GM18861 (cell line): ENCODE measurements around the gene COL5A2.

ENCODE experiments used
- ATAC-seq: cut with Tn5 transposase; IDR thresholded peaks from one replicate; pipeline ENCODE4 v1.9.1; 2021; ENCODE audit not compliant: unreplicated experiment

COL5A2 gene

GRCh38 chr2:189179570-189179950, at the start of gene COL5A2:
Gene COL5A2 (minus strand): TSS chr2:189179761. CDS start chr2:189179604, 157 bp downstream.
- ATAC-seq, result no peak

- ATAC-seq, result no peak
These were observed 46.5 kb upstream of the COL5A2 start for GRCh38 chr2:189226017-189226416.

GRCh38 chr2:189225032-189225431, 45.5 kb upstream of the COL5A2 start:
- ATAC-seq, result no peak

GRCh38 chr2:189222468-189223105, 43.0 kb upstream of the COL5A2 start:
- no peak for ATAC-seq

- no peak for ATAC-seq
These were observed 42.4 kb upstream of the COL5A2 start for GRCh38 chr2:189221811-189222467.

GRCh38 chr2:189218236-189218635, 38.7 kb upstream of the COL5A2 start:
- no peak for ATAC-seq

GRCh38 chr2:189217541-189217940, 38.0 kb upstream of the COL5A2 start:
- ATAC-seq, result no peak

- ATAC-seq, result no peak
These were observed 37.5 kb upstream of the COL5A2 start for GRCh38 chr2:189217051-189217450.

GRCh38 chr2:189214484-189214883, 34.9 kb upstream of the COL5A2 start:
- ATAC-seq, result no peak

- ATAC-seq, result no peak
These were observed 33.7 kb upstream of the COL5A2 start for GRCh38 chr2:189213250-189213649.

- no peak for ATAC-seq
These were observed 30.9 kb upstream of the COL5A2 start for GRCh38 chr2:189210250-189211087.

GRCh38 chr2:189208254-189208653, 28.7 kb upstream of the COL5A2 start:
- ATAC-seq, result no peak

GRCh38 chr2:189204322-189204941, 24.9 kb upstream of the COL5A2 start:
- ATAC-seq, result no peak

- ATAC-seq, result no peak
These were observed 23.7 kb upstream of the COL5A2 start for GRCh38 chr2:189203177-189203799.

- no peak for ATAC-seq
These were observed 20.2 kb upstream of the COL5A2 start for GRCh38 chr2:189199797-189200196.

- no peak for ATAC-seq
These were observed 13.2 kb upstream of the COL5A2 start for GRCh38 chr2:189192766-189193165.

GRCh38 chr2:189191766-189192165, 12.2 kb upstream of the COL5A2 start:
- ATAC-seq, result no peak

GRCh38 chr2:189190685-189191084, 11.1 kb upstream of the COL5A2 start:
- ATAC-seq, result no peak

GRCh38 chr2:189188115-189188805, 8.7 kb upstream of the COL5A2 start:
- no peak for ATAC-seq

- ATAC-seq, result no peak
These were observed 3.6 kb upstream of the COL5A2 start for GRCh38 chr2:189183170-189183569.
